ENCODE measurements around the gene SMURF1. TPM values are rescaled to one million over a fixed set of nuclear protein-coding genes. Genes with fewer than 3 reads are reported as not detected.

SMURF1 gene
- total and polyA plus RNA-seq, 4 donors: 2.9 to 16.8 (median 5.9) TPM

DNA sequence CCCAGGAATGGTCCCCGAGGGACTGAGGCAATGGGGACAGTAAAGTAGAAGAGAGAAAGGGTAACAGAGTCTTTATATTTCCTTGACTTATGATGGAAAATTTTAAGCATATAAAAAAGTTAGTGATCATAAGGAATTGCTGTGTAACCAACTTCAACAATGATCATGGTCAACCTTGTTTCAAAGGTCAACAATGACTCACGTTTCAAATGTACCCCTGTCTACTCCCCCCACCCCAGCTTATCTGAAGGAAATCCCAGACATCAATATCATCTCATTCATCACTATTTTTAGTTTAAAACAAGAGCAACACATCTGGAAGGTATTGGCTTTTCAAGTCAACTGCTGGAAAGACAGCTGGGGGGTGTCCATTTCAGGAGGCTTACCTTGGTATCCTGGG lies 92.9 kb downstream of the SMURF1 start:
- WGBS: 59% methylated on average over 2 of the region's 2 CpGs
- peaks cover 13 to 67% (median 54%) of the 10 kb centered on the region in 4 donors for H3K36me3 ChIP-seq (ENCODE audit: control insufficient read depth in 4 of 4, insufficient read depth in 3 of 4, low read depth in 1 of 4, low read length in 3 of 4)
- no peak for TF ChIP-seq YY1 (IDR thresholded peaks at IDR 0.05)
- TF ChIP-seq JUND (IDR thresholded peaks at IDR 0.05): no peak
- no peak for TF ChIP-seq RAD21 (IDR thresholded peaks at IDR 0.05)
- TF ChIP-seq, protein P1, sequence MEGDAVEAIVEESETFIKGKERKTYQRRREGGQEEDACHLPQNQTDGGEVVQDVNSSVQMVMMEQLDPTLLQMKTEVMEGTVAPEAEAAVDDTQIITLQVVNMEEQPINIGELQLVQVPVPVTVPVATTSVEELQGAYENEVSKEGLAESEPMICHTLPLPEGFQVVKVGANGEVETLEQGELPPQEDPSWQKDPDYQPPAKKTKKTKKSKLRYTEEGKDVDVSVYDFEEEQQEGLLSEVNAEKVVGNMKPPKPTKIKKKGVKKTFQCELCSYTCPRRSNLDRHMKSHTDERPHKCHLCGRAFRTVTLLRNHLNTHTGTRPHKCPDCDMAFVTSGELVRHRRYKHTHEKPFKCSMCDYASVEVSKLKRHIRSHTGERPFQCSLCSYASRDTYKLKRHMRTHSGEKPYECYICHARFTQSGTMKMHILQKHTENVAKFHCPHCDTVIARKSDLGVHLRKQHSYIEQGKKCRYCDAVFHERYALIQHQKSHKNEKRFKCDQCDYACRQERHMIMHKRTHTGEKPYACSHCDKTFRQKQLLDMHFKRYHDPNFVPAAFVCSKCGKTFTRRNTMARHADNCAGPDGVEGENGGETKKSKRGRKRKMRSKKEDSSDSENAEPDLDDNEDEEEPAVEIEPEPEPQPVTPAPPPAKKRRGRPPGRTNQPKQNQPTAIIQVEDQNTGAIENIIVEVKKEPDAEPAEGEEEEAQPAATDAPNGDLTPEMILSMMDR (IDR thresholded peaks at IDR 0.05; ENCODE audit: low read depth, low read length, missing input control): no peak
- no peak for TF ChIP-seq NR2F2 (IDR thresholded peaks at IDR 0.05)
- no peak for TF ChIP-seq HNF4G (IDR thresholded peaks at IDR 0.05)
- TF ChIP-seq, protein P2, sequence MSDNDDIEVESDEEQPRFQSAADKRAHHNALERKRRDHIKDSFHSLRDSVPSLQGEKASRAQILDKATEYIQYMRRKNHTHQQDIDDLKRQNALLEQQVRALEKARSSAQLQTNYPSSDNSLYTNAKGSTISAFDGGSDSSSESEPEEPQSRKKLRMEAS (IDR thresholded peaks at IDR 0.05): no peak
- TF ChIP-seq, protein P3, sequence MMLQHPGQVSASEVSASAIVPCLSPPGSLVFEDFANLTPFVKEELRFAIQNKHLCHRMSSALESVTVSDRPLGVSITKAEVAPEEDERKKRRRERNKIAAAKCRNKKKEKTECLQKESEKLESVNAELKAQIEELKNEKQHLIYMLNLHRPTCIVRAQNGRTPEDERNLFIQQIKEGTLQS (IDR thresholded peaks at IDR 0.05): no peak
- TF ChIP-seq SP1 (IDR thresholded peaks at IDR 0.05): no peak
- no peak for TF ChIP-seq FOXA2 (IDR thresholded peaks at IDR 0.05)
- TF ChIP-seq FOXA1 (IDR thresholded peaks at IDR 0.05): no peak
- TF ChIP-seq EGR1 (IDR thresholded peaks at IDR 0.05; ENCODE audit: low read depth in 2 of 2): no peak
- TF ChIP-seq, protein P4, sequence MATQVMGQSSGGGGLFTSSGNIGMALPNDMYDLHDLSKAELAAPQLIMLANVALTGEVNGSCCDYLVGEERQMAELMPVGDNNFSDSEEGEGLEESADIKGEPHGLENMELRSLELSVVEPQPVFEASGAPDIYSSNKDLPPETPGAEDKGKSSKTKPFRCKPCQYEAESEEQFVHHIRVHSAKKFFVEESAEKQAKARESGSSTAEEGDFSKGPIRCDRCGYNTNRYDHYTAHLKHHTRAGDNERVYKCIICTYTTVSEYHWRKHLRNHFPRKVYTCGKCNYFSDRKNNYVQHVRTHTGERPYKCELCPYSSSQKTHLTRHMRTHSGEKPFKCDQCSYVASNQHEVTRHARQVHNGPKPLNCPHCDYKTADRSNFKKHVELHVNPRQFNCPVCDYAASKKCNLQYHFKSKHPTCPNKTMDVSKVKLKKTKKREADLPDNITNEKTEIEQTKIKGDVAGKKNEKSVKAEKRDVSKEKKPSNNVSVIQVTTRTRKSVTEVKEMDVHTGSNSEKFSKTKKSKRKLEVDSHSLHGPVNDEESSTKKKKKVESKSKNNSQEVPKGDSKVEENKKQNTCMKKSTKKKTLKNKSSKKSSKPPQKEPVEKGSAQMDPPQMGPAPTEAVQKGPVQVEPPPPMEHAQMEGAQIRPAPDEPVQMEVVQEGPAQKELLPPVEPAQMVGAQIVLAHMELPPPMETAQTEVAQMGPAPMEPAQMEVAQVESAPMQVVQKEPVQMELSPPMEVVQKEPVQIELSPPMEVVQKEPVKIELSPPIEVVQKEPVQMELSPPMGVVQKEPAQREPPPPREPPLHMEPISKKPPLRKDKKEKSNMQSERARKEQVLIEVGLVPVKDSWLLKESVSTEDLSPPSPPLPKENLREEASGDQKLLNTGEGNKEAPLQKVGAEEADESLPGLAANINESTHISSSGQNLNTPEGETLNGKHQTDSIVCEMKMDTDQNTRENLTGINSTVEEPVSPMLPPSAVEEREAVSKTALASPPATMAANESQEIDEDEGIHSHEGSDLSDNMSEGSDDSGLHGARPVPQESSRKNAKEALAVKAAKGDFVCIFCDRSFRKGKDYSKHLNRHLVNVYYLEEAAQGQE (IDR thresholded peaks at IDR 0.05): no peak
- no peak overlapping the region for H3K9ac ChIP-seq (ENCODE audit: low read depth in 1 of 2, low read length in 2 of 2)
- H3K9me3 ChIP-seq (ENCODE audit: control insufficient read depth in 4 of 4, low read length in 3 of 4): no peaks in the 10 kb centered on the region
- DNase-seq (ENCODE audit: low spot score): no peak
- H3K4me3 ChIP-seq (ENCODE audit: low read depth in 1 of 3, low read length in 3 of 3): no peak overlapping the region
- no peaks in the 10 kb centered on the region for H3K27me3 ChIP-seq (ENCODE audit: control insufficient read depth in 4 of 4, insufficient read depth in 4 of 4, low read length in 3 of 4)
- no peak overlapping the region for H3K27ac ChIP-seq (ENCODE audit: low read depth in 1 of 2, low read length in 2 of 2)
- no peaks in the 10 kb centered on the region for H3K4me1 ChIP-seq (ENCODE audit: control insufficient read depth in 4 of 4, insufficient read depth in 4 of 4, low read length in 3 of 4)

DNA sequence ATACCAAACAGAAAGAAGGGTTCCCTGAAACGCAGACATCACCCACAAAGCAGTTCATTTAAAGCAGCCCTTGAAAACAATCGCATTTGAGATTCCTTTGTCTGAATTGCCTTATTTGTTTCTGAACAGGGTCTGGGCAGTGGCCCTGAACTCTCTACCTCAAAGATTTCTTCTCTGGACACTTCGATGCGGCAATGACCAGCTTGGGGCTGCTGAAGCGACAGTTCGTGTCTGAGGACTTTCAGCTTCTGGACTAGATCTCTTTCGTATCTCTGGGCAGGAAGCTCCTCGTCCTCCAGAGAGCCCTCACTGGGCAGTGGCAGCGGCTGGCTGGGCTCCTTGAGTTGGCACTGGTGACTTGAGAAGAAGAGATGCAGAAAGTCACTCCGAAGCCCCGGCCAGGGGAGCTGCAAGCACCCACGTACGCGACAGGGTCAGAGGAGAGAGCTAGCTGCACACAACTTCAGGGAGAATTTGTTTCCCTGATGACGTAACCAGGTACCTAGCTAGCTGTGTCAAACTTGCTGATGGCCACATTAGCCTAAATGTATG lies 96.3 kb downstream of the SMURF1 start:
- H3K4me1 ChIP-seq (ENCODE audit: control insufficient read depth in 4 of 4, insufficient read depth in 4 of 4, low read length in 3 of 4): no peaks in the 10 kb centered on the region
- 95% methylated on average over 15 of the region's 15 CpGs for WGBS
- H3K27ac ChIP-seq (ENCODE audit: low read depth in 1 of 2, low read length in 2 of 2): no peak overlapping the region
- H3K27me3 ChIP-seq (ENCODE audit: control insufficient read depth in 4 of 4, insufficient read depth in 4 of 4, low read length in 3 of 4): no peaks in the 10 kb centered on the region
- no peak overlapping the region for H3K9ac ChIP-seq (ENCODE audit: low read depth in 1 of 2, low read length in 2 of 2)
- H3K9me3 ChIP-seq (ENCODE audit: control insufficient read depth in 4 of 4, low read length in 3 of 4): no peaks in the 10 kb centered on the region
- DNase-seq (ENCODE audit: low spot score): no peak
- no peak overlapping the region for H3K4me3 ChIP-seq (ENCODE audit: low read depth in 1 of 3, low read length in 3 of 3)
- peaks cover 16 to 71% (median 55%) of the 10 kb centered on the region in 4 donors for H3K36me3 ChIP-seq (ENCODE audit: control insufficient read depth in 4 of 4, insufficient read depth in 3 of 4, low read depth in 1 of 4, low read length in 3 of 4)
- TF ChIP-seq, protein P1 (IDR thresholded peaks at IDR 0.05; ENCODE audit: low read depth, low read length, missing input control): no peak
- TF ChIP-seq TAF1 (conservative IDR thresholded peaks at IDR 0.05) (no peak), GABPA (IDR thresholded peaks at IDR 0.05 in 1 of 2, conservative IDR thresholded peaks at IDR 0.05 in 1 of 2) (no peak), RXRA (IDR thresholded peaks at IDR 0.05) (no peak), NR2F2 (IDR thresholded peaks at IDR 0.05) (no peak), EGR1 (IDR thresholded peaks at IDR 0.05; ENCODE audit: low read depth in 2 of 2) (no peak), SP1 (IDR thresholded peaks at IDR 0.05) (no peak), HNF4G (IDR thresholded peaks at IDR 0.05) (no peak), FOXA1 (IDR thresholded peaks at IDR 0.05) (no peak), YY1 (IDR thresholded peaks at IDR 0.05) (no peak)
- TF ChIP-seq, protein P2 (IDR thresholded peaks at IDR 0.05): no peak
- TF ChIP-seq, protein P4 (IDR thresholded peaks at IDR 0.05): no peak
- TF ChIP-seq, protein P5, sequence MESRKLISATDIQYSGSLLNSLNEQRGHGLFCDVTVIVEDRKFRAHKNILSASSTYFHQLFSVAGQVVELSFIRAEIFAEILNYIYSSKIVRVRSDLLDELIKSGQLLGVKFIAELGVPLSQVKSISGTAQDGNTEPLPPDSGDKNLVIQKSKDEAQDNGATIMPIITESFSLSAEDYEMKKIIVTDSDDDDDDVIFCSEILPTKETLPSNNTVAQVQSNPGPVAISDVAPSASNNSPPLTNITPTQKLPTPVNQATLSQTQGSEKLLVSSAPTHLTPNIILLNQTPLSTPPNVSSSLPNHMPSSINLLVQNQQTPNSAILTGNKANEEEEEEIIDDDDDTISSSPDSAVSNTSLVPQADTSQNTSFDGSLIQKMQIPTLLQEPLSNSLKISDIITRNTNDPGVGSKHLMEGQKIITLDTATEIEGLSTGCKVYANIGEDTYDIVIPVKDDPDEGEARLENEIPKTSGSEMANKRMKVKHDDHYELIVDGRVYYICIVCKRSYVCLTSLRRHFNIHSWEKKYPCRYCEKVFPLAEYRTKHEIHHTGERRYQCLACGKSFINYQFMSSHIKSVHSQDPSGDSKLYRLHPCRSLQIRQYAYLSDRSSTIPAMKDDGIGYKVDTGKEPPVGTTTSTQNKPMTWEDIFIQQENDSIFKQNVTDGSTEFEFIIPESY (IDR thresholded peaks at IDR 0.05): no peak
